IMR-90 (cell line): Measurements from ENCODE around the gene MPND. TPM values are rescaled to one million over a fixed set of nuclear protein-coding genes. Genes with fewer than 3 reads are reported as not detected.
A peak's percentile ranks its signal among the peaks of the same experiment; 100 is the strongest.

Source experiments
- ATAC-seq: fragments of 200-7000 bp; cut with Tn5 transposase; 2 replicates; pipeline ENCODE4 v1.9.1; 2020; ENCODE audit warnings: low read depth, mild to moderate bottlenecking, moderate library complexity
- BruUV-seq: library from RNA; stranded (reverse); fragments of 400-500 nt; replicated peaks from 2 replicates; lab custom pipeline; 2021; lab: Mats Ljungman, UMichigan
- CTCF ChIA-PET: fragments of 300-600 bp; formaldehyde crosslinking; extraction: SDS; loops from one replicate; lab custom pipeline; 2021; ENCODE audit warnings: antibody characterized with exemption; lab: Yijun Ruan, JAX
- POLR2A ChIA-PET: fragments of 300-600 bp; sonication (Branson Sonifier 250); formaldehyde crosslinking; loops from one replicate; lab custom pipeline; 2022; ENCODE audit warnings: antibody characterized with exemption; ENCODE audit not compliant: unreplicated experiment; lab: Charles Lee
- DNase-seq: peaks from one replicate; pipeline ENCODE4 v3.0.0; 2013
- H2AFZ ChIP-seq: replicated peaks from 2 replicates; pipeline ENCODE3; 2013; ENCODE audit warnings: low read length, mild to moderate bottlenecking; ENCODE audit not compliant: poor library complexity
- H2AK5ac ChIP-seq: 2 replicates; pipeline ENCODE4 v1.6.1; 2013; ENCODE audit warnings: low read depth, low read length, inconsistent platforms
- H2AK9ac ChIP-seq: replicated peaks from 2 replicates; pipeline ENCODE3; 2013; ENCODE audit warnings: mild to moderate bottlenecking, low read depth, low read length, moderate library complexity; ENCODE audit not compliant: poor library complexity
- H2BK120ac ChIP-seq: 2 replicates; pipeline ENCODE4 v1.6.1; 2013; ENCODE audit warnings: low read depth, low read length, inconsistent platforms
- H2BK15ac ChIP-seq: 3 replicates; pipeline ENCODE4 v1.6.1; 2013; ENCODE audit warnings: low read depth, low read length, inconsistent platforms
- H2BK20ac ChIP-seq: 2 replicates; pipeline ENCODE4 v1.6.1; 2013; ENCODE audit warnings: low read depth, mild to moderate bottlenecking, inconsistent platforms, low read length, moderate library complexity
- H2BK5ac ChIP-seq: 2 replicates; pipeline ENCODE4 v1.6.1; 2013; ENCODE audit warnings: mild to moderate bottlenecking, low read depth, low read length, inconsistent platforms; ENCODE audit not compliant: poor library complexity, severe bottlenecking
- H3K14ac ChIP-seq: replicated peaks from 2 replicates; pipeline ENCODE4 v1.6.1; 2013; ENCODE audit warnings: low read depth, low read length, inconsistent platforms
- H3K18ac ChIP-seq: 2 replicates; pipeline ENCODE4 v1.6.1; 2013; ENCODE audit warnings: low read depth, low read length, control low read depth
- H3K23ac ChIP-seq: 2 replicates; pipeline ENCODE4 v1.6.1; 2013; ENCODE audit warnings: low read depth, low read length, inconsistent platforms
- H3K27ac ChIP-seq: 2 replicates; pipeline ENCODE4 v1.5.1; 2013; ENCODE audit warnings: mild to moderate bottlenecking, control low read depth, low read length; ENCODE audit not compliant: insufficient read depth
- H3K27me3 ChIP-seq: 2 replicates; pipeline ENCODE4 v1.6.1; 2013; ENCODE audit warnings: low read length; ENCODE audit not compliant: control insufficient read depth, insufficient read depth
- H3K36me3 ChIP-seq: 2 replicates; pipeline ENCODE4 v1.6.1; 2013; ENCODE audit warnings: low read length, mixed read lengths; ENCODE audit not compliant: control insufficient read depth, insufficient read depth
- H3K4ac ChIP-seq: 2 replicates; pipeline ENCODE4 v1.6.1; 2013; ENCODE audit warnings: low read depth, low read length, inconsistent platforms
- H3K4me1 ChIP-seq: 2 replicates; pipeline ENCODE4 v1.6.1; 2013; ENCODE audit warnings: low read length, mixed read lengths; ENCODE audit not compliant: control insufficient read depth, insufficient read depth
- H3K4me2 ChIP-seq: 2 replicates; pipeline ENCODE4 v1.6.1; 2013; ENCODE audit warnings: low read depth, mild to moderate bottlenecking, control low read depth, low read length, moderate library complexity
- H3K4me3 ChIP-seq: 2 replicates; pipeline ENCODE4 v1.5.1; 2013; ENCODE audit warnings: low read depth, mild to moderate bottlenecking, control low read depth, low read length, moderate library complexity; ENCODE audit not compliant: insufficient read depth
- H3K56ac ChIP-seq: 2 replicates; pipeline ENCODE4 v1.6.1; 2013; ENCODE audit warnings: low read length, inconsistent platforms; ENCODE audit not compliant: insufficient read depth; ENCODE audit errors: extremely low read depth
- H3K79me1 ChIP-seq, 2 experiments: 2 replicates each; pipeline ENCODE4 v1.6.1; 2013; ENCODE audit warnings: low read length in 2 of 2, inconsistent platforms in 1 of 2, low read depth in 1 of 2
- H3K9ac ChIP-seq: 2 replicates; pipeline ENCODE4 v1.6.1; 2013; ENCODE audit warnings: low read depth, low read length, control low read depth
- H3K9me1 ChIP-seq: 2 replicates; pipeline ENCODE4 v1.6.1; 2013; ENCODE audit warnings: low read length, inconsistent platforms; ENCODE audit not compliant: insufficient read depth
- H3K9me3 ChIP-seq: 2 replicates; pipeline ENCODE4 v1.6.1; 2013; ENCODE audit warnings: low read length; ENCODE audit not compliant: control insufficient read depth, insufficient read depth
- H4K20me1 ChIP-seq: 2 replicates; pipeline ENCODE4 v1.6.1; 2013; ENCODE audit warnings: low read length, inconsistent platforms; ENCODE audit not compliant: insufficient read depth
- H4K5ac ChIP-seq: 2 replicates; pipeline ENCODE4 v1.6.1; 2013; ENCODE audit warnings: mild to moderate bottlenecking, low read depth, low read length, control low read depth
- H4K8ac ChIP-seq, 2 experiments: 2 replicates each; pipeline ENCODE4 v1.6.1; 2013; ENCODE audit warnings: low read depth in 2 of 2, low read length in 2 of 2, control low read depth in 1 of 2, inconsistent platforms in 1 of 2
- H4K91ac ChIP-seq: 2 replicates; pipeline ENCODE4 v1.6.1; 2013; ENCODE audit warnings: low read depth, low read length, inconsistent platforms; ENCODE audit not compliant: insufficient read depth
- BHLHE40 ChIP-seq: fragments of 150-350 bp; IDR thresholded peaks from 2 replicates; pipeline ENCODE4 v1.6.1; 2016; ENCODE audit warnings: mild to moderate bottlenecking, low read depth, low read length
- CEBPB ChIP-seq: IDR thresholded peaks from 2 replicates; pipeline ENCODE4 v1.6.1; 2012; ENCODE audit warnings: low read depth, low read length, improper control_type of control experiment
- CHD1 ChIP-seq: IDR thresholded peaks from 2 replicates; pipeline ENCODE4 v1.6.1; 2012; ENCODE audit warnings: low read depth, low read length, improper control_type of control experiment
- CTCF ChIP-seq: conservative IDR thresholded peaks from 2 replicates; pipeline ENCODE4 v1.5.1; 2012; ENCODE audit warnings: mild to moderate bottlenecking, low read depth, low read length, improper control_type of control experiment
- FOS ChIP-seq: fragments of 150-350 bp; IDR thresholded peaks from 2 replicates; pipeline ENCODE4 v1.6.1; 2016; ENCODE audit warnings: low read depth, low read length
- MAFK ChIP-seq: IDR thresholded peaks from 2 replicates; pipeline ENCODE4 v1.6.1; 2012; ENCODE audit warnings: low read depth, low read length, improper control_type of control experiment
- MAZ ChIP-seq: IDR thresholded peaks from 2 replicates; pipeline ENCODE4 v1.6.1; 2012; ENCODE audit warnings: low read depth, mild to moderate bottlenecking, low read length, improper control_type of control experiment, moderate library complexity, borderline replicate concordance
- MXI1 ChIP-seq: IDR thresholded peaks from 2 replicates; pipeline ENCODE4 v1.6.1; 2012; ENCODE audit warnings: low read depth, mild to moderate bottlenecking, low read length, moderate library complexity, borderline replicate concordance
- NFE2L2 ChIP-seq: fragments of 150-350 bp; IDR thresholded peaks from 2 replicates; pipeline ENCODE4 v1.6.1; 2016; ENCODE audit warnings: low read depth, mild to moderate bottlenecking, low read length
- POLR2A ChIP-seq: IDR thresholded peaks from 2 replicates; pipeline ENCODE4 v1.6.1; 2012; ENCODE audit warnings: mild to moderate bottlenecking, low read depth, low read length
- RAD21 ChIP-seq: IDR thresholded peaks from 2 replicates; pipeline ENCODE4 v1.6.1; 2012; ENCODE audit warnings: low read length, improper control_type of control experiment
- RCOR1 ChIP-seq: IDR thresholded peaks from 2 replicates; pipeline ENCODE4 v1.6.1; 2012; ENCODE audit warnings: mild to moderate bottlenecking, low read length, improper control_type of control experiment; ENCODE audit not compliant: insufficient replicate concordance
- RFX5 ChIP-seq: IDR thresholded peaks from 2 replicates; pipeline ENCODE4 v1.8.0; 2012; ENCODE audit warnings: low read depth, mild to moderate bottlenecking, low read length, moderate library complexity
- SMC3 ChIP-seq: fragments of 150-350 bp; IDR thresholded peaks from 2 replicates; pipeline ENCODE4 v1.6.1; 2016; ENCODE audit warnings: low read depth, mild to moderate bottlenecking, antibody characterized with exemption, low read length, moderate library complexity
- USF2 ChIP-seq: fragments of 150-350 bp; IDR thresholded peaks from 2 replicates; pipeline ENCODE4 v1.6.1; 2017; ENCODE audit warnings: mild to moderate bottlenecking, antibody characterized with exemption, low read length, low read depth
- WGBS, 2 experiments: methylation state at CpG; one replicate each; pipeline versions ENCODE4 v1.1.5 to v1.1.7; 2013; ENCODE audit warnings: missing lambda C conversion rate in 2 of 2; ENCODE audit not compliant: insufficient read length in 1 of 2; ENCODE audit errors: extremely low coverage in 2 of 2; 5-methylcytosine and 5-hydroxymethylcytosine counted together
- dilution Hi-C: fragments of 300-500 bp; cut with HindIII; formaldehyde crosslinking; loops from one replicate; pipeline ENCODE4 v1.14.3; 2018; ENCODE audit warnings: low sequenced_read_pairs; ENCODE audit not compliant: unreplicated experiment
- in situ Hi-C: fragments of 300-500 bp; cut with MboI; formaldehyde crosslinking; loops from 3 replicates; pipeline ENCODE4 v1.14.3; 2019; ENCODE audit warnings: low sequenced_read_pairs, inconsistent platforms, mixed read lengths
- intact Hi-C: fragments of 100-400 bp; cut with micrococcal nuclease; formaldehyde crosslinking; loops from 2 replicates; pipeline ENCODE4 v1.10.0; 2022
- polyA plus RNA-seq, 3 experiments: library from polyadenylated mRNA; depleted of rRNA; stranded (reverse); fragments of >200 nt; gene quantifications; 2 replicates each; pipeline ENCODE4 v1.2.3, GENCODE V29; 2012; ENCODE audit warnings: low replicate concordance in 1 of 3
- total RNA-seq: library from RNA; depleted of rRNA; stranded (reverse); fragments of >200 nt; gene quantifications from 2 replicates; pipeline ENCODE4 v1.2.3, GENCODE V29; 2012

MPND gene
- total and polyA plus RNA-seq, 2 of the 4 experiments (the other 2 are of a cell fraction), result 2.3 to 8.1 TPM

DNA sequence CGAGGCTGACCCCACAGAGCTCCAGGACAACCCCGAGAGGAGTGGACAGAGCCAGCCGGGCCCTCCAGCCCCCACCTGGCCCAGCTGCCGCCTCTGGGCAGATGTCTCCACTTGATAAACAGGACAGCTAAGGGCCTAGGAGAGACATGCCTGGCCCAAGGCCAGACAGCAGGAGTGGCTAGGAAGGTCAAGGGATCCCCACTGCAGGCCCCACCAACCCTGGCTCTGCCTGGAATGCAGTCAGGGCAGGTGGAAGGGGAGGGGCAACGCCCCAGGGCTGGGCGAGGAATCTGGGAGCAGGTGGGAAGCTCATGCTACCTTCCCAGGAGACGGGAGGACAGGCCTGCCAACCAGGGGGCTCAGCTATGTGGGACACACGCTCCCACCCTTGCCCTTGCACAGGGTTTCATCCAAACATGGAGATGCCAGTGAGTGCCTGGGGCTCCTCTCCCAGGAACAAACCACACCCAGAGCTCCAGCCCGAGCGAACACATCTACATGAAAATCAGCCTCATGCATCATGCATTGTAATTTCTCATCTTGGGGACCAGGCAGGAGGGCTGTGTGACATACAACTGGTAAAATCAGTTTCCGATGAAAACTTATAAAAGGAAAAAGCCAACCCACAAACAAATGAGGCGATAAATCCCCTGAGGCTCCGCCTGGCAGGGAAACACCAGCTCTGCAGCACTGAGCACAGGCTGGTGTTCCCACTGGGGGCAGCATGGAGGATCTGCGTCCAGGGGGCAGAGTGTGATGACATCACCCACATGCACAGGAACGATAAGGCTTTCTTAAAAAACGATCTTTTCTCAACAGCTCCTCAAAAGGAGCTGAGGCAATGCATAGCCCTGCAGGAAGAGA lies 32.0 kb downstream of the MPND start:
- Histone ChIP-seq H2AFZ (peak overlapping the region; percentile 74), H2AK5ac (peak overlapping the region; percentile 99), H3K4ac (peak overlapping the region; percentile 97), H4K5ac (peak overlapping the region; percentile 56; the same call in 1 of the 2 replicates), H3K14ac (peak overlapping the region; percentile 59), H4K91ac (peak overlapping the region; percentile 85), H3K23ac (peak overlapping the region; percentile 33; the same call in 1 of the 2 replicates), H2BK15ac (peak overlapping the region; percentile 36; the same call in 2 of the 3 replicates), H2BK120ac (peak overlapping the region; percentile 91), H3K4me1 (peaks cover 56% of the 10 kb centered on the region), H3K18ac (peak overlapping the region; percentile 68), H3K9me3 (no peaks in the 10 kb centered on the region), H3K9me1 (peaks cover 45% of the 10 kb centered on the region), H3K27ac (peak overlapping the region; percentile 90), H3K4me3 (no peak overlapping the region), H3K27me3 (no peaks in the 10 kb centered on the region), H3K56ac (0 out of 2 replicates have a peak overlapping the region, but pooled peaks have one; percentile 17), H3K79me1 (peaks cover 18 to 96% of the 10 kb centered on the region in 2 experiments; a peak in 3 of 4 replicates), H3K36me3 (peaks cover 5% of the 10 kb centered on the region), H2BK5ac (peak overlapping the region; percentile 94), H3K9ac (peak overlapping the region; percentile 35), H4K20me1 (peaks cover 73% of the 10 kb centered on the region), H2AK9ac (peak overlapping the region; percentile 92), H2BK20ac (peak overlapping the region; percentile 70), H4K8ac (peak overlapping the region; percentile 82 to 95; a peak in 3 of 4 replicates), H3K4me2 (no peak overlapping the region; the same call in 1 of the 2 replicates)
- ChIA-PET POLR2A (no interaction called here), CTCF (interaction anchor here (0.7 kb wide), 1 partner anchor 26 kb away, joined by 3 read pairs; no protein-coding TSS in a partner anchor)
- 76% methylated on average over 6 of the region's 16 CpGs; no CpG with 5 or more reads in 1 of the 2 experiments for WGBS, 2 experiments
- dilution Hi-C loops, result no loop called here
- DNase-seq (peak; percentile 81), ATAC-seq (peak; percentile 53)
- in situ Hi-C loops, result no loop called here
- no TSS peak for BruUV-seq
- intact Hi-C loops, result loop anchor here (2.0 kb wide), 1 partner anchor 15 kb away; no protein-coding TSS in a partner anchor
- TF ChIP-seq MXI1 (peak; percentile 41; the same call in 1 of the 2 replicates), POLR2A (no peak), MAZ (peak; percentile 84; the same call in 1 of the 2 replicates), CTCF (peak; percentile 69), RFX5 (no peak), USF2 (no peak), BHLHE40 (0 out of 2 replicates have a peak, but pooled peaks have one; percentile 23), FOS (no peak), SMC3 (0 out of 2 replicates have a peak, but pooled peaks have one; percentile 21), CEBPB (peak; percentile 67), NFE2L2 (no peak), MAFK (no peak), CHD1 (no peak), RAD21 (peak; percentile 48), RCOR1 (no peak)
